Mammary epithelial cell (primary cell): Measurements from ENCODE around the gene COL23A1.

Experiments
- EZH2 ChIP-seq: IDR thresholded peaks from 2 replicates; pipeline ENCODE4 v1.6.1; 2012; ENCODE audit warnings: low read length, inconsistent platforms, borderline replicate concordance
- TF ChIP-seq, protein P1 (sequence below), 2 donors: IDR thresholded peaks in 1 of 2; conservative IDR thresholded peaks in 1 of 2; 2 replicates each; pipeline ENCODE4 v1.5.1; 2011 to 2012; ENCODE audit warnings: inconsistent platforms in 2 of 2, low read length in 2 of 2, mild to moderate bottlenecking in 2 of 2, control low read depth in 1 of 2, low read depth in 1 of 2; ENCODE audit not compliant: insufficient read depth in 1 of 2; ENCODE audit errors: extremely low read depth in 1 of 2

DNA sequence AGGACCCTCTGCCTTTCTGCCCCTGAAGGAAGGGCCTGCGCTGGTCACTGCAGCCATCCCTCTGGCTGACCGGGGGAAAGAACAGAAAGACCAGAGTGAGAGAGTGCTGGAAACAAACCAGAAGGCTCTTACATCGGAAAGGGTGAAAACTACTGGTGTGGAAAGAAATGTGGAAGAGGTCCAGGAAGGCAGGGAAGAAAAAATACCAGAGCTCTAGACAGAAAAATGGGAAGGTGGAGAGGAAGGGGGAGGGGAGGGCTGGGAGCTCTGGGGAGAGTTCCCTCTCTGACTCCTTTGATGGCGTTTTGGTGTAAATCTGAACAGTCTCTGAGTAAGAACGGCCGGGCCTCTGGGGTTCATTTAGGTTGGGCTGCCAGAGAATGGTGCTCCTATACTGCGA is 47.7 kb downstream of the COL23A1 start:
- TF ChIP-seq, protein P1, sequence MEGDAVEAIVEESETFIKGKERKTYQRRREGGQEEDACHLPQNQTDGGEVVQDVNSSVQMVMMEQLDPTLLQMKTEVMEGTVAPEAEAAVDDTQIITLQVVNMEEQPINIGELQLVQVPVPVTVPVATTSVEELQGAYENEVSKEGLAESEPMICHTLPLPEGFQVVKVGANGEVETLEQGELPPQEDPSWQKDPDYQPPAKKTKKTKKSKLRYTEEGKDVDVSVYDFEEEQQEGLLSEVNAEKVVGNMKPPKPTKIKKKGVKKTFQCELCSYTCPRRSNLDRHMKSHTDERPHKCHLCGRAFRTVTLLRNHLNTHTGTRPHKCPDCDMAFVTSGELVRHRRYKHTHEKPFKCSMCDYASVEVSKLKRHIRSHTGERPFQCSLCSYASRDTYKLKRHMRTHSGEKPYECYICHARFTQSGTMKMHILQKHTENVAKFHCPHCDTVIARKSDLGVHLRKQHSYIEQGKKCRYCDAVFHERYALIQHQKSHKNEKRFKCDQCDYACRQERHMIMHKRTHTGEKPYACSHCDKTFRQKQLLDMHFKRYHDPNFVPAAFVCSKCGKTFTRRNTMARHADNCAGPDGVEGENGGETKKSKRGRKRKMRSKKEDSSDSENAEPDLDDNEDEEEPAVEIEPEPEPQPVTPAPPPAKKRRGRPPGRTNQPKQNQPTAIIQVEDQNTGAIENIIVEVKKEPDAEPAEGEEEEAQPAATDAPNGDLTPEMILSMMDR (conservative IDR thresholded peaks at IDR 0.05 in 1 of 2, IDR thresholded peaks at IDR 0.05 in 1 of 2; ENCODE audit: extremely low read depth in 1 of 2, insufficient read depth in 1 of 2, low read depth in 1 of 2, low read length in 2 of 2): no peak
- TF ChIP-seq EZH2: no peak
